Stomach (tissue), 4 donors: ENCODE measurements around the gene STX12.
A peak's percentile ranks its signal among the peaks of the same experiment; 100 is the strongest.

Source experiments
- CTCF ChIP-seq, 7 experiments: fragments of 450-650 bp in 4 of 7; fragments of 200-600 bp in 3 of 7; sonication (generic) in 3 of 7; IDR thresholded peaks; one replicate each; pipeline ENCODE4 v1.5.1; 2016 to 2019; ENCODE audit warnings: antibody characterized with exemption in 7 of 7, control low read depth in 2 of 7, mild to moderate bottlenecking in 1 of 7
- EP300 ChIP-seq: sonication (generic); formaldehyde crosslinking; IDR thresholded peaks from one replicate; pipeline ENCODE4 v1.6.1; 2017; ENCODE audit warnings: antibody characterized with exemption
- POLR2A ChIP-seq, 4 donors: fragments of 450-650 bp; IDR thresholded peaks; one replicate each; pipeline ENCODE4 v1.6.1; 2016; ENCODE audit warnings: antibody characterized with exemption in 4 of 4, control low read depth in 2 of 4, mild to moderate bottlenecking in 1 of 4, moderate library complexity in 1 of 4
- POLR2AphosphoS5 ChIP-seq, 3 donors: sonication (generic); formaldehyde crosslinking; IDR thresholded peaks; one replicate each; pipeline ENCODE4 v1.6.1; 2016; ENCODE audit warnings: antibody characterized with exemption in 3 of 3

DNA sequence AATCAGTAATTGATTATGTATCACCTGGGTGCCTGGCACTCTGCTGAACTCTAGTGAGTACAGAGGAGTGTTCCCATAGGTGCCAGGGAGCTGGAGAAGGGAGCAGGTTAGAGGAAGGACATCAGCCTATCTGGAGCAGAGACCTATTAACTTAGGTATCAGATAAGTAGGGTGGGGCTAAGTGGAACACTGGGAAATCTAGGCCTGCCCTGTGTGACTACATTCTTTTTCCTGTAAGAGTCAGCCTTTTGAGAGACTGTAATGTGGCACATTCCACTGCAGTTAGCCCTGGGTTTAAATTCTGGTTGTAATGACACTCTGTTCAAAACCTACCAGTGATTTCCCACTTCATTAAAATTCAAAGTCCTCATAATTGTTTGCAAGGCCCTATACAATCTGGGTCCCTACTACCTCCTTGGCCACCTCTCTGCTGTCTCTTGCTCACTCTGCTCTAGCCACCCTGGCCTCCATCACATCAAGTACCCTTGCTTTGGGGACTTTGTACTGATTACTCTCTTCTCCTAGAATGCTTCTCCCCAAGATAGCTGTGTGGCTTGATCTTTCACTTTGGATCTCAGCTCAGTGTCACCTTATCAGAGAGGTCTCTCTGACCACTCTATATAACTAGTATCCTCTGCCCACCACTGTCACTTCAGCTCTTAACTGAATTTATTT is 12.9 kb downstream of the STX12 start:
- TF ChIP-seq POLR2AphosphoS5 (IDR thresholded peaks at IDR 0.05) (peak in 2 of 3 donors; percentile 75 to 83), CTCF (IDR thresholded peaks at IDR 0.05) (no peak), EP300 (no peak), POLR2A (IDR thresholded peaks at IDR 0.05) (no peak)
